HG03342 (cell line): Measurements from ENCODE around the gene OLFM2.

ENCODE experiments used
- ATAC-seq: cut with Tn5 transposase; IDR thresholded peaks from one replicate; pipeline ENCODE4 v1.9.1; 2021; ENCODE audit warnings: mild to moderate bottlenecking, moderate library complexity; ENCODE audit not compliant: unreplicated experiment

OLFM2 gene

DNA sequence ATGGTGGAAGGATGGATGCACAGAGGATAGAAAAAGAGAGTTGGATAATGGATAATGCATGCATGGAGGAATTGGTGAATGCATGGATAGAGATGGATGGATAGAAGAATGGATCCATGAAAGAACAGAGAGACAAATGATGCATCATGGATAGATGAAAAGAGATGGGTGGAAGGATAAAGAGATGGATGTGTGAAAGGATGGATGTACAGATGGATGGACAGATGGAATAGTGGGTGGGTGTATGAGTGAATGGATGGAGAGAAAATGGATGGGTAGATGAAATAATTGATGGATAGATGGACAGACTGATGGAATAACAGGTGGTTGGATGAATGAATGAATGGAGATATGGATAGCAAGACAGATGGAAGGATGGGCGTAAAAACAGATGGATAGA lies 25.7 kb downstream of the OLFM2 start:
- ATAC-seq, result no peak

DNA sequence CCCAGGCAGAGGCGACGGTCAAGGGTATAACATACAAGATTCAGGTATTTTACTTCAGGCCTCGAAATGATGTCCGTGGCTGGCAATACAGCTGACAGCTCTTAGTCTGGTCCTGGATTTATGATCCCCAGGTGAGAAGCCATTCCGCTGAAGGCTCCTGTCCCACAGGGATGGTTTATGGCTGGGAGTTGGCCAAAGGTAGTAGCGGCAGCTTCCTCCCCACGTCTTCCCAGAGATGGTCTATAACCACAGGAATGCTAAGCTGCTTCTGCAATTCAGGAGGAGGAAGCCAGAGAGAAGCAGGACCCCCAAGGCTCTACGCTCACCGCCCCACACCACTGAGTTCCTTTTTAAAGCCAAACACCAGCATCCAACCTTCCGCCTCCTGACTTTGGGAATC lies 27.1 kb downstream of the OLFM2 start:
- ATAC-seq, result no peak

DNA sequence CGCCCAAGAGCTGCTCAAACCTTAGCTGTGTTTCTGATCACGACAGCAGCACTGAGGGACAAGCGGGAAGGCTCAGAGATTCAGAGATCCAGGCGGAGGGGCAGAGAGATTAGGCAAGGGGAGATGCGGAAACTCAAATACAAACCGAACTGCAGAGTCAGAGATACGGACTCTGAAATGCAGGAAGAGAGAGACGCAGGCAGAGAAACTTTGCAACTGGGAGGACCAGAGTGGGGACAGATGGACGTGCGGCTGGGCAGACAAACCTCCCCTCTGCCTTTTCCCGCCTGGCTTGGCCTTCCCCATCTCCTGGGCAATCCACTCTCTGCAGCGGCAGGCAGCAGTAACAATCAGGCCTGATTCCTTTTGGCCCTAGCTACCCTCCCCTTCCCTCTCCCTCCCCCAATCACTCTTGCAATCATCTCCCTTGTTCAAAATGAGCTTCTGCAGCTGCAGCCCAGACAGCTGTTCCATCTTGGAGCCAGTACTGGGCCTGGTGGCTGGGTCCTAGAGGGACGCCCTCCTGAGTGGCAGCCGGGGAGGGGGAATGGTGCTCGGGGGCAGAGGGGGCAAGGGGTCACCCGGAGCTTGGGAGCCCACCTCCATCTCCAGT lies 29.7 kb downstream of the OLFM2 start:
- ATAC-seq, result no peak

DNA sequence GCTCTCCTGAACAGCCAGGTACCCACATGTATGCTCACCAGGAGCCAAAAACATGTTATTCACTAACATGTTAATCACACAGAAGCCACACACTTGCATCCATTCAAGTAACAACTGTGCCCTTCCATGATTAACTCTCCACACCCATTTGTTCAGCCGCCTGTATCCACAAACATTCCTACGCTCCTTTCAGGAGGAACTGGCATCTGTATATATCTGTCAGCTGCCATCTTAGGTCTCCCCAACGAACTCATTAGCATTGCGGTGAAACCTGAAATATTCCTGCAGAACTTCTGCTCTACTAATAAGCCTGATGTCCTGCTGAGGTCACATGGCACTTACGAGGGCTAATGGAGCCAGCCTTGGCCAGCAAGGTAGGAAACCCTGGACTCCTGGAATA lies 33.0 kb downstream of the OLFM2 start:
- ATAC-seq, result no peak

DNA sequence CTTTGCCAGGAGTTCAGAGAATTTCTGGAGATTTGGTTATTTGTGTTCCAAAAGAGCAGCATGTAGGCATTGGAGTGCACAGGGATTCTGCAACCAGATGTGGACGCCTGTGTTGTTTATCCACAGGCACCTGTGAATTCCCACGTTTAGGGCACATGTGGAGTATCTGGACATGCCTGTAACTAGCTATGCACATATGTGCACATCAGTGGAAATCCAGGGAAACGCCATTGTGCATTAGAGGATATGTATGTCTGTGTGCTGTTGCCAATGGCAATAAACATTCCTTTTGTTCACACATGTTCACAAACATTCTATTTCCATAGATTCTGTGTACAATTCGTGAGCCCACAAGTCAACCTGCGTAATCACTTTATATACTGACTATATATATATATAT lies 34.7 kb downstream of the OLFM2 start:
- no peak for ATAC-seq

DNA sequence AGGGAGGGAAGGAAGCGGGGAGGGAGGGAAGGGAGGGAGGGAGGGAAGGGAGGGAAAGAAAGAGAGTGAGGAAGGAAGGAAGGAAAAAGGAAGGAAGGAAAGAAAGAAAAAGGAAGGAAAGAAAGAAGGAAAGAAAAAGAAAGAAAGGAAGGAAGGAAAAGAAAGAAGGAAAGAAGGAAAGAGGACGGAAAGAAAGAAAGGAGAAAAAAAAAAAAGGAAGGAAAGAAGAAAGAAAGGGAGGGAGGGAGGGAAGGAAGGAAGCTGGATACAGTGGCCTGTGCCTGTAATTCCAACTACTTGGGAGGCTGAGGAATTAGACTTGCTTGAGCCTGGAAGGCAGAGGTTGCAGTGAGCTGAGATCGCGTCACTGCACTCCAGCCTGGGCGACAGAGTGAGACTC lies 35.3 kb downstream of the OLFM2 start:
- no peak for ATAC-seq

DNA sequence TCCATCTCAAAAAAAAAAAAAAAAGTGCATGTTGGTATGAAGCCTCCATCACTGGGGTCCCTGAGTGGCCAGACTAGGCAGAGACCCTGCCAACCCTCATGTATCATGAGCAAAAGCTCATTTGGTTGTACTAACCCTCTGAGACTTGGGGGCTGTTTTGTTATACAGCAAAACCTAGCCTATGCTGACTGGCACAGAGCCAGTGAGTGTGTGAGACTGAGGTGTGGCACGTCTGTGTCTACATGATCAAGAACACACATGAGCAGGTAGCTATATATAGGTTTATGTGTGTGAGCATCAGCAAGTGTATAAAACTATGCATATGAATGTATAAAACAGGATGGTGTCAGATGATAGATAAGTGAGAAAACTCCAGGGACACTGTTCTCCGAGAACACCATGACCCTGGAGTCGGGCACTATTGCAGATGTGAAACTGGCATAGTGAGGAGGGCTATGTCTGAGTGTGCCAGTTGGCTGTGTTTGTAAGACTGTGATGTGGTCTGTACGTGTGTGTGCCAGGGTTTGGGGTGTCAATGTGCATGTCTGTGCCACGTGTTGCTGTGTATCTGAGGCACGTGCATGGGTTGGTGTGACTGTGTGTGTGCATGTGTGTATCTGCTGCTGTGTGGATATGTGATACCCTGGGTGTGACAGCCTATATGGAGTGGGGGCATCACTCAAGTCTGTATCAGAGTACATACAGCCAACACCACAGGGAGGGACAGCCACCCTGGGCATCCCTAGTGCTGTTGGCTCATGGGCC lies 44.5 kb downstream of the OLFM2 start:
- ATAC-seq, result no peak

DNA sequence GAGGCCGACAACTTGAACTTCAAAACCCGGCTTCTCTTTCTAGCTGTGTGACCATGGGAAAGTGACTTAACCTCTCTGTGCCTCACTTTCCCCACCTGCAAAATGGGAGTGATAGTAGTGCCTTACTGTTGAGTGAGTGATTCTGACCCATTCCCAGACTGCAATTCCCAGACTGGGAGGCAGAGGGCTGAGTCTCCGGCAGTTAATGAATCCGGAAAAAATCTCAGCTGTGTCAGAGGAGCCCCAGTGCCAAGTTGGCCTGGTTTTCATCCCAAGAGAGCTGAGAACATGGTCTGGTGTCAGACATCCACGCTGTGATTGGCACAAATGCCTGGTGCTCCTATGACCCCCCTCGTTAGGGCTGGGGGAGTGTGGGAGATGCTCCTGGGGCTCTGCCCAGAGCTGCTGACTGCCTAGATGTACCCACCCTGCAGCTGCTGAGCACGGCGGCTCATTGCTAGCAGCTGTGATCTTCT lies 51.2 kb downstream of the OLFM2 start:
- no peak for ATAC-seq

DNA sequence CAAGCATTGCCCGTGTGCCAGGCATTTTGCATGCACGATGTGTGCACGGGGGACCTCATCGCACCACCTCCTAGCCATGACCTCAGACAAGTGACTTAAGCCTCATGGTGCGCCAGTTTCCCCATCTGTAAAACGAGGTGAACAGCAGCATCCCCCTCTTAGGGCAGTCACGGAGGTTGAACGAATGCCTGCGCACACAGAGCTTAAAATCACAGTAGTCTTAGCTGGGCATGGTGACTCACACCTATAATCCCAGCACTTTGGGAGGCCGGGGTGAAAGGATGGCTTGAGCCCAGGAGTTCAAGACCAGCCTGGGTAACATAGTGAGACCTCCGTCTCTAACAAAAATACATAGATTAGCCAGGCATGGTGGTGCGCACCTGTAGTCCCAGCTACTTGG lies 52.6 kb downstream of the OLFM2 start:
- ATAC-seq, result no peak

DNA sequence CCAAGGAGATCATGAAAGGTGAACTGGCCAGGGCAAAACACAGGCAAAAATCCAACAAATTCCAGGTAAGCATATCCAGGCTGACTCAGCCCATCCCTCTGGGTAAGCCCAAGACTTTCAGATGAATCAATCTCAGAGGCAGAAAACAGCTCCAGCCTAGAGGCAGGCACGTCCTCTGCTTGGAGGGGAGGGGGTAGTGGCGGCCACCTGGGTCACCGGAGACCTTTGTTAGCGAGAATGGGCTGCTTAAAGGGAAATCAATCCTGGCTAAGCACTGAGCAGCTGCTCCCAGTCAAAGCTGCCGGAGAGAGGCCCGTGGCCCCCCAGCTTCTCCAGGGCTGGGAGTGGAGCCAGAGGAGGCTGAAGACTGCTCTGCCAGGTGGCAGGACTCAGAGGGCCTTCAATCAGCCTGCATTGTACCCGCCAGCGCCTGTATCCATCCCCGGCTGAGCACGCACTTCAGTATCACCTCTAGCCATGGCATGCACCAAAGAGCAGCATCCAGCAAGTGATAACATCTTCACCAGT lies 53.0 kb downstream of the OLFM2 start:
- no peak for ATAC-seq

DNA sequence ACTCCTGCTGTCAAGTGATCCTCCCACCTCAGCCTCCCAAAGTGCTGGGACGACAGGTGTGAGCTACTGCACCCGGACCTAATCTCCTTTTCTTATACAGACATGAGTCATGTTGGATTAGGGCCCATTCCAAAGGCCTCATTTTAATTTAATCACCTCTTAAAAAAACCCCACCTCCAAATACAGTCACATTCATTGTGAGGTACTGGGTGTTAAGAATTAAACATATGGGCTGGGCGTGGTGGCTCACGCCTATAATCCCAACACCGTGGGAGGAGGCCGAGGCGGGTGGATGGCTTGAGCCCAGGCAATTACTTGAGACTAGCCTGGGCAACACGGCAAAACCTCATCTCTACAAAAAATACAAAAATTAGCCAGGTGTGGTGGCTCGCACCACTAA lies 54.6 kb downstream of the OLFM2 start:
- no peak for ATAC-seq

DNA sequence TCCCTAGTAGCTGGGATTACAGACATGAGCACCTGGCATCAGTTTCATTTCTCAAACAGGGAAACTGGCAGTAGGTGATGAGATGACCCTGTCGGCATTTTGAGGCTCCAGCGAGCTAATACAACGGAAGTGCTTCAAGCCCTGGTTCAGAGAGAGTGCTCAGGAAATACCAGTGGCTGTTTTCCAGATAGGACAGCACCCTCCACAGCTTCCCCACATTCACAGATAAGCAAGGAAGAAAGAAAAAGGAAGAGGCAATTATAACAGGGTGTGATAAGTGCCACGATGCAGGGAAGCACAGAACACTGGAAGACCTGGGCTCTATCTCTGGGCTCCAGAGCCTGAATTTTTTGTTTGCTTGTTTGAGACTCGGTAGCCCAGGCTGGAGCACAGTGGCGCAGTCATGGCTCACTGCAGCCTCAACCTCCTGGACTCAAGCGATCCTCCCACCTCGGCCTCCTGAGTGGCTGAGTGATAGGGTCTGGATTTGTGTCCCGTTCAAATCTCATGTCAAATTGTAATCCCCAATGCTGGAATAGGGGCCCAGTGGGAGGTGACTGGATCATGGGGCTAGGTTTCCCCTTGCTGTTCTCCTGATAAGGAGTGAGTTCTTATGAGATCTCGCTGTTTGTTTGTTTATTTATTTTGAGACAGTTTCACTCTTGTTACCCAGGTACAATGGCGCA lies 57.7 kb downstream of the OLFM2 start:
- no peak for ATAC-seq

DNA sequence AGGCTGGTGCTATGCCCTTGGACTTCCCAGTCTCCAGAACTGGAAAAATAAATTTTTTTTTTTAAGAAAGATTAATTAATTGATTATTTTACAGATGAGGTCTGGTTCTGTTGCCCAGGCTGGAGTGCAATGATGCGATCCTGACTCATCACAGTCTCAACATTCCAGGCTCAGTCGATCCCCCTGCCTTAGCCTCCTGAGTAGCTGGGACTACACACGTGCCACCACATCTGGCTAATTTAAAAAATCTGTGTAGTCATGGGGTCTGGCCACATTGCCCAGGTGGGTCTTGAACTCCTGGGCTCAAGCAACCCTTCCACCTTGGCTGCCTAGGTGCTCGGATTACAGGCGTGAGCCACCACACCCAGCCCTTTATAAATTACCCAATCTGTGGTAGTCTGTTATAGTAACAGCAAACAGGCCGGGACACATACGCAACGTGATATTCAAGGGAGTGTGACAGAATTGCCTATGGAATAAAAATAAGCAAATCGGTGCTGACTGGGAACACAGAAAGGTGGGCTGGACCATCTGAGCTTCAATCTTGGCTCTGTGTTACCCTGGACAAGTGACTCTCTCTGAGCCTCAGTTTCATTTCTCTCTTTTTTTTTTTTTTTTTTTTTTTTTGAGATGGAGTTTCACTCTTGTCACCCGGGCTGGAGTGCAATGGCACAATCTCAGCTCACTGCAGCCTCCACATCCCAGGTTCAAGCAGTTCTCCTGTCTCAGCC lies 58.4 kb downstream of the OLFM2 start:
- no peak for ATAC-seq

DNA sequence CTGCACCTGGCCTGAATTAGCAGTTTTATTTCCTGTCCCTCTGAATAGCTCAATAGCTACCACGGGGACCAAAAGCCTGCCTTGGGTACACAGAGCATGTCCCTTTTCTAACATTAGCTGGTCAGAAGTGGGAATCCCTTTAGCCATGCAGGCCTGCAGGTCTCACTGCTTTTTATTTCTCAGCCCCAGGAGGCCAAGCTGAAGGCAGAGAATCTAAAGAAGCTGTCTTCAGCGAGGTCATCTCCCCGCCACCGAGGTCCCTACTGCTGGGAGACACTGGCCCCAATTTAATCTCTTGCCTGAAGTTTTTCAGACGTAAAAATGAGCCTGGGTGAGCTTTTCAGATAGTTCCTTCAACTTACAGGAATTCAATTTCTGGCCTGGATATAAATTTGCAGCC lies 60.5 kb downstream of the OLFM2 start:
- ATAC-seq, result no peak

DNA sequence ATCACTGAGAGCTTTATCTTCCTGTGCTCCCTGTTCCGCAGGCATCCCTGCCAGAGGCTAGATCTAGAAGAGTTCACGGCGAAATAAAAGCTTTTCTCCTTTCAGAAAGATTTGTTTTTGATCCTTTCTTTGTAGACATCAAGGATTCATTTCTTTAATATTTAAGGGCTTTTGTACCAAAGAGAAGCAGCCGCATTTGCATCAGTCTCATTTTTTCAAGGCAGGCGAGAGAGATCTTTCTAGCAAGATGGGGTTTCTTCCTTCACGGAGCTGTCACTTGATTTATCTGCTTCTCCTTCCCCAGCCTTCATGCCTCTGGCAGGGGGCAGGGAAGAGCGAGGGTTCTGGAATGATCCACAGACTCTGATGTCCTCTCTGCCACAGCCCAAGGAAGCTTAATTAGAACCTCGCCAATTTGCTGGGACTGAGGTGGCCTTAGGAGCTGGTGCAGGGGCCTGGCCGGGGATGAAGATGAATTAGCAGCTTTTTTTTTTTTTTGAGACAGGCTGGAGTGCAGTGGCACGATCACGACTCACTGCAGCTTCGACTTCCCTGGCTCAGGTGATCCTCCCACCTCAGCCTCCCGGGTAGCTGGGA lies 61.2 kb downstream of the OLFM2 start:
- ATAC-seq, result no peak

DNA sequence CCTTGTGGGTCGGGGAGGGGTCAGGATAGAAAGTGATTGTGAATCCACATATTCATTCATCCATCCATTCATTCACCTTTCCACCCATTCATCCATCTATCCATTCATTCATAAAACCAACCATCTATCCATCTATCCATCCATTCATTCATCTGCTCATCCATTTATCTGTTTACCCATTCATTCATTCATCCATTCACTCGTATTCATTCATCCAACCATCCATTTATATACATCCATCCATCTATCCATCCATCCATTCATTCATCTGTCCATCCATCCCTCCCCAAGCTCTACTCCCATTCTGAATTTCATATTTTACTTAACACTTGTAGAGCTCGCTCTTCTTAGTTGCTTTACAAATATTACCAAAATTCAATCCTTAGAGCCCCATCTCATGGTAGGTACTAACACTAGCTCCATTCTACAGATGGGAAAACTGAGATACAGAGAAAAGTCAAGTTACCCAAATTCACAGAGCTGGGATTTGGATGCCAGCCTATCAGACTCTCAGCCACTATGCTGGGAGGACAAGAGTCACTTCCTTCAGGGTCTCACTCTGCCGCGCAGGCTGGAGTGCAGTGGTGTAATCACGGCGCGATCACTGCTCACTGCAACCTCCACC lies 63.6 kb downstream of the OLFM2 start:
- no peak for ATAC-seq

DNA sequence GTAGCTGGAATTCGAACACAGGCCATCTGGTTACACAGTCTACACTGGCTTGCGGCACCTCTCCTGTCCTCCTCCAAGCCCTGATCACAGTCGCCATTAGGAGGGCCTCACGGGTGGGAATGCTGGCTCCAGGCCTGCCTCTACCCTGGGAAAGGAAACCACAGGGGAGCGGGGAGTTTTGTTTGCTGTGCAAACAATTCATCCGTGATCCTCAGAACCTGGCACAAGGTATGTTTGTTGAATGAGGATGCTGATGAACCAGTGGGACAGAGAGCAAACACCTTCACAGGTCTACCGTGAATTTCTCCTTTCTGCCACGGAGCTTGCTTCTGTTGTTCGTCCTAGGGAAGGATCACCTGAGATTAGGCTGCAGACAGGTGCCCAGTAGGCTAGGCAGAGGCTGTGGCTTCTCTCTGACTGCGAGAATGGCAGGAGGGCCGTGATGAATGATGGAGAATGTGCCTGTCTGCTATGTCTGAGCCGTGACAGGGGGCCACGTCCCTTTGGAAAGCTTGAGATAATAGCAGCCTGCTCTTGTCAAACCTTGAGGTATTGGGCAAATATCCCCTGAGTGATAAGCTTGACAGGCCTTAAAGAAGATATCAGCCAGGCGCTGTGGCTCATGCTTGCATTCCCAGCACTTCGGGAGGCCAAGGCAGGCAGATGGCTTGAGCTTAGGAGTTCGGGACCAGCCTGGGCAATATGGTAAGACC lies 64.5 kb downstream of the OLFM2 start:
- ATAC-seq, result no peak

DNA sequence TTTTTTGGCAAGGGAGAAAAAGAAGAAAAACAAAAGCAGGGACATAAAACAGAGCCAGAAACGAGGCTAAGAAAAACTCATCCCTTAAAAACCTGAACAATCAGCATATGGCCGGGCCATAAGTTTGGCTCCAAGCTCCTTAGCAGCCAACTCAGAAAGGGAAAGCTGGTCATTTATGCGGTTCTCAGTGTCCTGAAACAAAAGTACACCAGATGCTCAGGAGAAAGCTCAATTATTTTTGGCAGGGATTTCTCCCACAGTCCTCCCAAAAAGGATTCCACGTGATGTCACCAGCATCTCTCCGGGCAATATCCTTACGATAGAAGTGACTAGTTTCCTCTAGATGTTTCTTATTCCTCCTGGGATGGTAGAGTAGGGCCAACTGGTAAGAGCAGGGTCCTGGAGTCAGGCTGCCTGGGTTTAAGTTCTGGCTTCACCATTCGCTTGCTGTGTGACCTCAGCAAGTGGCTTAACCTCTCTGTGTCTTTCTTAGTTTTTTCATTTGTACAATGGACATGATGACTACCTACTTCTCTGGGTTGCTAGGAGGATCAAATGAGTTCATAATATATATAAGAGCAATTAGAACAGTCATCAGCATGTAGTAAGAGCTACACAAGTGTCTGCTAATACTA lies 67.2 kb downstream of the OLFM2 start:
- no peak for ATAC-seq
